WTC11 (cell line): Measurements from ENCODE around the gene MARVELD2.
"Not testable (repeated sequence)": the region's sequence is repeated elsewhere in the genome, so short reads cannot be mapped to it uniquely, and the experiment has no call there.

ENCODE experiments used
- AFF4 ChIP-seq: sonication (generic); formaldehyde crosslinking; IDR thresholded peaks from 2 replicates; pipeline ENCODE4 v1.8.1; 2023; ENCODE audit warnings: mild to moderate bottlenecking, missing genetic modification reagents, borderline replicate concordance
- CTCF ChIP-seq: fragments of 200-600 bp; IDR thresholded peaks from 2 replicates; pipeline ENCODE4 v1.8.0; 2022; ENCODE audit warnings: antibody characterized with exemption
- FOXP1 ChIP-seq: sonication (generic); formaldehyde crosslinking; IDR thresholded peaks from 2 replicates; pipeline ENCODE4 v1.8.0; 2022; ENCODE audit warnings: missing genetic modification reagents, mild to moderate bottlenecking, moderate library complexity, borderline replicate concordance
- GRHL2 ChIP-seq: fragments of 250-450 bp; sonication (Bioruptor Pico); IDR thresholded peaks from 2 replicates; pipeline ENCODE4 v1.8.0; 2022; ENCODE audit warnings: mild to moderate bottlenecking, moderate library complexity; ENCODE audit not compliant: insufficient replicate concordance, severe bottlenecking
- IRF1 ChIP-seq: sonication (generic); formaldehyde crosslinking; IDR thresholded peaks from 2 replicates; pipeline ENCODE4 v1.8.0; 2023; ENCODE audit warnings: missing genetic modification reagents
- MAX ChIP-seq: sonication (generic); formaldehyde crosslinking; IDR thresholded peaks from 2 replicates; pipeline ENCODE4 v1.8.0; 2022; ENCODE audit warnings: mild to moderate bottlenecking, missing genetic modification reagents
- MYBL2 ChIP-seq: sonication (generic); formaldehyde crosslinking; IDR thresholded peaks from 2 replicates; pipeline ENCODE4 v1.8.1; 2023; ENCODE audit warnings: mild to moderate bottlenecking, moderate library complexity, missing genetic modification reagents
- SMAD3 ChIP-seq: sonication (generic); formaldehyde crosslinking; IDR thresholded peaks from 2 replicates; pipeline ENCODE4 v1.8.0; 2022; ENCODE audit warnings: missing genetic modification reagents, mild to moderate bottlenecking, borderline replicate concordance
- TCF7 ChIP-seq: sonication (generic); formaldehyde crosslinking; IDR thresholded peaks from 2 replicates; pipeline ENCODE4 v1.8.0; 2022; ENCODE audit warnings: mild to moderate bottlenecking, low read depth, missing genetic modification reagents, moderate library complexity
- TEAD1 ChIP-seq: sonication (generic); formaldehyde crosslinking; IDR thresholded peaks from 2 replicates; pipeline ENCODE4 v1.8.0; 2022; ENCODE audit warnings: mild to moderate bottlenecking, missing genetic modification reagents
- TEAD4 ChIP-seq: sonication (generic); formaldehyde crosslinking; IDR thresholded peaks from 2 replicates; pipeline ENCODE4 v1.8.0; 2022; ENCODE audit warnings: mild to moderate bottlenecking, missing genetic modification reagents

DNA sequence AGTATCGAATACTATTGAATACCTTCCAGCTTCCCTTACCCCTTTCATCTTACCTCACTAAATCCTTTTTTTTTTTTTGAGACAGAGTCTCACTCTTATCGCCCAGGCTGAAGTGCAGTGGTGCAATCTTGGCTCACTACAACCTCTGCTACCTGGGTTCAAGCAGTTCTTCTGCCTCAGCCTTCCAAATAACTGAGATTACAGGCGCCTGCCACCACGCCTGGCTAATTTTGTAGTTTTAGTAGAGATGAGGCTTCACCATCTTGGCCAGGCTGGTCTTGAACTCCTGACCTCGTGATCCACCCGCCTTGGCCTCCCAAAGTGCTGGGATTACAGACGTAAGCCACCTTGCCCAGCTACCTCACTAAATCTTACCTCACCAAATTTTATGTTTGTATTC, 63.4 kb downstream of the MARVELD2 start:
- TF ChIP-seq MYBL2; TEAD1 (CRISPR knock-in tag); IRF1; CTCF; FOXP1 (CRISPR knock-in tag); TEAD4 (CRISPR knock-in tag); GRHL2 (CRISPR knock-in tag); MAX; AFF4; SMAD3 (CRISPR knock-in tag); TCF7 (CRISPR knock-in tag): not testable (repeated sequence)
